HG02610 (cell line): ENCODE results near the gene ZNF451.
"Not testable (repeated sequence)": the region's sequence is repeated elsewhere in the genome, so short reads cannot be mapped to it uniquely, and the experiment has no call there.

ENCODE experiments used
- ATAC-seq: cut with Tn5 transposase; IDR thresholded peaks from one replicate; pipeline ENCODE4 v1.9.1; 2021; ENCODE audit warnings: mild to moderate bottlenecking, moderate library complexity; ENCODE audit not compliant: unreplicated experiment

The ZNF451 gene

DNA sequence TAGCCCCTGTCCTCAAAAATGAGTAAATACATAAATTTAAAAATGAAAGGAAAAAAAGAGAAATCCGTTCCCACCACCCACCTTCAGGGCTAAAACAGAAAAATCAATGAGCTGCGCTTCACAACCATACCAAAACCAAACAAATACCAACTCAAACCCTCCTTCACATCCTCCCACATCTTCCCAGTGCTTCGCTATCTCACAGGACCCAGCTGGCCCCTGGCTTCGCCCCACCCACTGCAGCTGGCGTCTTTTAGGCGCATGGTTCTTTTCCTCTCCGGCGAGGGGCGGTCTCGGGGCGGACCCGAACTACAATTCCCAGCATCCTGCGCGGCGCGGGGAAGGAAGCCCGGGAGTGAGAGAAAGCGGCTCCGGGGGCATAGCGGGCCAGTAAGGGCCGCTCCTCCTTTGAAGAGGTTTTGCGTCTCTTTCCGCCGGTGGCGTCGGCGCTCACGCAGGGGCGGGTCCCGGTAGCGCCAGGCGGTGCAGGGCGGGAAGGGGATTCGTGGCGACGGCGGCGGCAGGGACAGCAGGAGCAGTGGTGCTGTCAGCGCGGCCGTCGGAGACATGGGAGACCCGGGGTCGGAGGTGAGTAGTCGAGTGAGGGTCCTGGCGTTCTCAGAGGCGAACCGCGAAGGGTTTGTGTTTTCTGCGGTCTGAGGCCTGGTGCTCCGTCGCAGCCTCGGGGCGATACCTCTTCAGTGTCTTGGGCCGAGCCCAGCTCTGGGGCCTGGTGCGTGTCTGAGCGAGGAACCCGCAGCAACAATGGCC is at the start of gene ZNF451:
ZNF451 (plus strand) TSS at position 502 of the 771 bp plus-strand sequence; CDS start at position 568, 66 bp downstream.
- peak; percentile 94 for ATAC-seq

GRCh38 chr6:57044061-57044460 is 45.9 kb upstream of the ZNF451 start:
- ATAC-seq = not testable (repeated sequence)

GRCh38 chr6:57044568-57044967 is 45.4 kb upstream of the ZNF451 start:
- no peak for ATAC-seq

- ATAC-seq = peak; percentile 97
Observed at GRCh38 chr6:57046332-57047256, 43.4 kb upstream of the ZNF451 start, which contains the start of gene KIAA1586. KIAA1586 (plus strand) TSS chr6:57046693; CDS start chr6:57046756, 63 bp downstream.

- ATAC-seq = peak; percentile 42
Observed at GRCh38 chr6:57047257-57047585, 42.8 kb upstream of the ZNF451 start.

DNA sequence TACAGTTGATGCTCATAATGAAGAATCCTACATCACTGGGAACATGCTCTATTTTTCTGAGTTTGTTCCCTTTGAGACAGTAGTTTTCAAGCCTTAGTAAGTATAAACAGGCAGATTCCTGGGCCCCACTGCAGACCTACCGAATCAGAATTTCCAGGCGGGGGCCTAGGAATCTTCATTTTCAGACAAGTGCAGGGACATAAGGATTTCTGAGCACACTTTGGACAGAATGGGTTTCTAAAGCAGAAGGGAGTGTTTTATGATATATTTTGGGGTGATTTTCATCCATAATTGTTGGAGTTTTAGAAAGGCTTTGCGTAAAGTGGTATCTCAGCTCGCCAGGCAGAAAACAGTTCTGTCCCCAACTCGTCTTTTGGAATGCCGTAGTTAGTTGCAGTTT is 42.1 kb upstream of the ZNF451 start:
- not testable (repeated sequence) for ATAC-seq

- no peak for ATAC-seq
Observed at GRCh38 chr6:57048577-57048976, 41.4 kb upstream of the ZNF451 start.

GRCh38 chr6:57063847-57064246 is 26.1 kb upstream of the ZNF451 start:
- ATAC-seq = no peak

GRCh38 chr6:57064809-57065208 is 25.2 kb upstream of the ZNF451 start:
- no peak for ATAC-seq

DNA sequence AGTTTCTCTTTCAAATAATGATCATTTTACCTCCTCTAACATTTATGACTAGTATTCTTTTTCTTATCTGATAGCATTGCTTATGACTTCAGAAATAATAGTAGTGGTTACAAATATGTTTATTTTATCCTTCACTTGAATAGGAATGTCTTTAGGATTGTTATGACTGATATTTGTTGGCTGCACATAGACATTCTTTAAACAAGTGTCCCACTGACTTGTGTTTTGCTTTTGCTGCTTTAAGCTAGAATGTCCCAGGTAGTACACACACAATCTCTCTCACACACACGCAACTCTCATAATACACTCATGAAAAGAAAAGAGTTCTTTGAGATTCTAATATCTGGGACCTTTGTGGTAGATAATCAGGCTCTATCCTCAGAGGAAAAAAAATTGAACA is 21.9 kb upstream of the ZNF451 start:
- no peak for ATAC-seq

DNA sequence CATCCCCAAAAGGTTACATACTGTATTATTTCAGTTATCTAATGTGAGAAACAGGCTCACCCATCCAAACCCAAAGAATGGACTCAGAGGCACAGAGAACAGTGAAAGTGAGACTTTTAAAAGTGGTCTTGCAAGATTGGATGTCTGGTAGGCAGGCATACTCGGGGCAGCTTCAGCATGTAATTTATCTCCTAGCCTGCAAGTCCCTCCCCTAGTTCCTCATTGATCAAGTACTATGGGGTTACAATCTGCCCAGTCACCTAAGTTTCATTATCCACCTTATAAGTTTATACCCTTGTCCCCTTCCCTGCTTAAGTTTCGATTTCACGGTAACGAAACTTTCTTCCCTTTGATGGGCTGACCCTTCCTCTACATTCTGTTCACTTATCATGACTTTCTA is 20.8 kb upstream of the ZNF451 start:
- ATAC-seq = no peak

DNA sequence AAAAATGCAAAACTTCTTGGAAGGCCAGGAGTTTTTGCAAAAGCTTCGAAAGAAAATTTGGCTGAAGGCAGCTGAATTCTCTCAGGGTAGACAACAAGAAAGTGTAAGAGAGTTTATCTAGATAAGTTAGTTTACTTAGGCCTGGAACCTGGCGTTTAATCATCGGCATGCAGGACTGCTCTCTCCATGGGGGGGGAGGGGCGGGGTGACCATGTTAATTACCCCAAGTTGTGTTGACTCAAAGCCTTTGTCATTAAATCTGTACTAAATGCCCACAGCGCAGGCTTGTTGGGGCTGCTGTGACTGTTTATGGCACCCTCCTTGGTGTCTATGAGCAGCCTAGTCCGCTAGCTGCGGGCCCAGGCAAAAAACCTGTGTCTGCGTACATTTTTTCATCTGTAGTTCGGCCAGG is 20.1 kb upstream of the ZNF451 start:
- ATAC-seq = no peak

DNA sequence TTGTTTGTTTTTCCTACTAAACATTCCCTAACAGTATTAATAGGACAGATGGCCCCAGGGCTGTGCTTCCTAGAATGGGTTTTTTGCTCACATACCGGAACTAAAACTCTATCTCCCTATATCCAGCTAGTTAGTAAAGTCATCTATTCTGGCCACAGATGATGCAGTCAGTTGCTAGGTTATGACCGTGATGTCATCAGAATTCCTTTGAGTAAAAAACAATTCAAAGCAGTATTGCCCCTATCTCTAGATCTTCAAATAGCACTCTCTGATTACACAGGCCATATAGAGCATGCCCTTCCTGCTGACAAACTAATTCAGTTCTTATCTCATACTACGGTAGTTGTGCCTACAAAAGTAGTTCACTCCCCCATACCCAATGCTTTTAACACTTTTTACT is 17.9 kb upstream of the ZNF451 start:
- ATAC-seq = no peak

DNA sequence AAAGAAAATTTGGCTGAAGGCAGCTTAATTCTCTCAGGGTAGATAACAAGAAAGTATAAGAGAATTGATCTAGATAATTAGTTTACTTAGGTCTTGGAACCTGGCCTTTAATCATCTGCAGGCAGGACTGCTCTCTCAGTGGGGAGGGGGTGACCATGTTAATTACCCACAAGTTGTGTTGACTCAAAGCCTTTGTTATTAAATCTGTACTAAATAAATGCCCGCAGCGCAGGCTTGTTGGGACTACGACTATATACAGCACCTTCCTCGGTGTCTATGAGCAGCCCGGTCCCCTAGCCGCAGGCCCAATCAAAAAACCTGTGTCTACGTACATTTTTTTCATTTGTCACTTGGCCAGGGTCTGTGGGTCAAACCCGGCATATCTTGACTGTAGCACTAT is 15.6 kb upstream of the ZNF451 start:
- ATAC-seq = no peak

- no peak for ATAC-seq
Observed at GRCh38 chr6:57075092-57075491, 14.9 kb upstream of the ZNF451 start.

DNA sequence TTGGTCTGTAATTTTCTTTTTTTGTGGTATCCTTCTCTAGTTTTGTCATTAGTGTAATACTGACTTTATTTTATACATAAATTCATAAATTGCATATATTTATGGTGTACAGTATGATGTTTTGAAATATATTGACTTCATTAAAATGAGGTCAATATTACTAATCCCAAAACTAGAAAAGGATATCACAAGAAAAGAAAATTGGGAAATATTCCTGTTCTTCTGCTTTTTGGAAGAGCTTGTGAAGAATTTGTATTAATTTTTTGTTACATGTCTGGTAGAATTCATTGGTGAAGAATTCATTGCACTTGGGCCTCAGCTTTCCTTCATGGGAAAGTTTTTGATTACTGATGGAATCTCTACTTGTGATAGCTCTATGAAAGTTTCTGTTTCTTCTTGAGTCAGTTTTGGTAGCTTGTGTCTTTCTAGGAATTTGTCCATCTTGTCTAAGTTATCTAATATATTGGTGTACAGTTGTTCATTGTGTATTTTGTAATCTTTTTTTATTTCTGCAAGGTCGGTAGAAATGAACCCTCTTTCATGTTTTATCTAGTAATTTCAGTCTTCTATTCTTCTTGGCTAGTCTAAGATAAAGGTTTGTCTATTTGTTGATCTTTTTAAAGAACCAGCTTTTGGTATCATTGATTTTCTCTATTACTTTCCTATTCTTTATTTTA is 11.3 kb upstream of the ZNF451 start:
- no peak for ATAC-seq

DNA sequence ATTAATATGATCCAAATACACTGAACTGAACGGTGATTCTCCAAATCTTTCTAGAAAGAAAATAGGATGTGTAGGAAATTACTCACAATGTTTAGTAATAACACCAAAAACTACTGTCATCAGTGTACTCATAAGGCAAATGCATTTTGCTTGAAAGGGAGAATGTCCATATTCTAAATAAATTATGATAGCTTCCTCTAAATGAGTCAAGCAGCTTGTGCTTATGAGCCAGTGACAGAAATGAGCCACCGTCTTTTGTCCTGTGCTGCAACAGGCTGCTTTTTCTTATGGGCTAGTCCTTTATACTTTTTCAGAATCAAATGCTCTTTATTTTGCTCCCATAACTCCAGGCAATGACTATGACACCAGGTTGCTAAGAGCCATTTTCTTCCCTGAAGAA is 4.5 kb upstream of the ZNF451 start:
- ATAC-seq = no peak

DNA sequence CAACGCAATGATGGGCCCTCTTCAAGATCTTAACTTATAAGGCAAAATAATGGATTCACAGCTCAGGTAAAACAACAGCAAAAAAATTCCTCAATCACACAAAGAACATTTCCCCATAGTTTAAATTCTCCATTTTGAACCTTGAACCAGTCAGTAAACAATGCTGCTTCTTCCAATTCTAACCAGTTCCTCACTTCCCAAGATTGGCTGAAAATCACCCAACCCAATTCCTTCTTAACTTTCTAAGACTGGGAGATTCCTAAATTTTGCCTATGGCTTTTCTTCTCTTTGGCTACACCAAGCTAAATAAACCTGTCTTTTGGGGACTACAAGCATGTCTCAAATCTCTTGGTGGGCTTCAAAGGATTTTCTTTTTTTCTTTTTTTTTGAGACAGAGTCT is 3.1 kb upstream of the ZNF451 start:
- no peak for ATAC-seq

DNA sequence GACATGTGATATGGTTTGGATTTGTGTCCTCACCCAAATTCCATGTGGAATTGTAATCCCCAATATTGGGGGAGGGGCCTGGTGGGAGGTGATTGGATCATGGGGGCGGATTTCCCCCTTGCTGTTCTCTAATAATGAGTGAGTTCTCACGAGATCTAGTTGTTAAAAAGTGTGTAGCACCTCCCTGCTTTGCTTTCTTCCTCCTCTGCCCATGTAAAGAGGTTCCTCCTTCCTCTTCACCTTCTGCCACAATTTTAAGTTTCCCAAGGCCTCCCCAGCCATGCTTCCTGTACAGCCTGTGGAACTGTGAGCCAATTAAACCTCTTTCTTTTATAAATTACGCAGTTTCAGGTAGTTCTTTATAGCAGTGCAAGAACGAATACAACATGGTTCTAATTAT is 2.1 kb upstream of the ZNF451 start:
- ATAC-seq = no peak

DNA sequence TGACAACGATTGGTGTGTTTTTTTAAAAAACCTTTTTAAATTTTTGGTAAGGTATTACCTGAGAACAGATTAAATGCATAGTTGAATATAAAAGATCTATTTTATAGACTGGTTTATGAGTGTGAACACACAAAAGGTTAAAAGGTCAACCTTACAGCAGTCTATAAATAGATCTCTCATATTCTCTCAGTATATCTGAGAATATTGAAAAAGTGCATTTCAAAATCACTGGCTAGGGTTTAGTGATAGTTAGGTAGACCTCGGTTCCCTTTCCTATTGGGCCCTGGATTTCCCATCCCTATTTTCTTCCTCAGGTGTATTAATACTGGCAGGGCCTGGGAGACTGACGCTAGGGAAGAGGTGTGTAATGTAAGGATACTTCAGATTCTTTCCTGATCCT is 723 bp upstream of the ZNF451 start:
- ATAC-seq = no peak

GRCh38 chr6:57090458-57091067 is 575 bp downstream of the ZNF451 start:
- peak; percentile 17 for ATAC-seq
